Raji (cell line): ENCODE measurements around the gene PRKCE.
A peak's percentile ranks its signal among the peaks of the same experiment; 100 is the strongest.

Experiments
- POLR2A ChIP-seq: IDR thresholded peaks from 2 replicates; pipeline ENCODE4 v1.6.1; 2011; ENCODE audit warnings: low read depth, low read length, control low read depth; ENCODE audit not compliant: insufficient read depth

The PRKCE gene

GRCh38 chr2:45821558-45822271 is 170.2 kb downstream of the PRKCE start:
- TF ChIP-seq POLR2A, result no peak

- TF ChIP-seq POLR2A, result no peak
Observed at GRCh38 chr2:45822272-45822630, 170.8 kb downstream of the PRKCE start.

GRCh38 chr2:45823723-45824206 is 172.3 kb downstream of the PRKCE start:
- TF ChIP-seq POLR2A, result no peak

DNA sequence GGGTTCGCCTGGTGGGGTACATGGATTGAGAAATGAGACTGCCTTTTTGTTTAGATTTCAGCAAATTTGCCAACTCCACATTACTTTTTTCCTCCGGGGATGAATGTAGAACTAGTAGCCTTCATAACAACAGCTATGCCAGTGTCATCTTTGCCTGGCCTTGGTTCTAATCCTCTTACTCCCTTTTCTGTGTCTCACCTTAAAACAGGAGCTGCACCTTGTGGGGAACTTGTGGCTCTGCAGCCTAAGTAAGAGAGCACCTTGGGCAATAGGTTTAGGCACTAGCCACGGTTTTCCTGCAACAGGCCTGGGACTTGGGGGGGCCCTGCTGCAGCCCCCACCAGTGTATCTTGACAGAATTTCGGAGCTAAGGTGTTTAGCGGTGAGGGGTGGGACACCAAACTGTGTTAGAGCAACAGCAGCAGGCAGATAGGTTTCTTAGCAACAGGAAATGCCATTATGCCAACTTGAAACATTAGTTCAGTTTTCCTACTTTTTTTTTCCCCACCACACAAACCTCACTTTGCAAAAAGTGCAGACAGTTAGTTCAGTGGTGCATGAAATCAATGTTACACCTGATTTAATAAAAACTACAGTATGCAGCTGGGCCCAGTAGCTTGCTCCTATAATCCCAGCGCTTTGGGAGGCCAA is 173.7 kb downstream of the PRKCE start:
- TF ChIP-seq POLR2A, result no peak

DNA sequence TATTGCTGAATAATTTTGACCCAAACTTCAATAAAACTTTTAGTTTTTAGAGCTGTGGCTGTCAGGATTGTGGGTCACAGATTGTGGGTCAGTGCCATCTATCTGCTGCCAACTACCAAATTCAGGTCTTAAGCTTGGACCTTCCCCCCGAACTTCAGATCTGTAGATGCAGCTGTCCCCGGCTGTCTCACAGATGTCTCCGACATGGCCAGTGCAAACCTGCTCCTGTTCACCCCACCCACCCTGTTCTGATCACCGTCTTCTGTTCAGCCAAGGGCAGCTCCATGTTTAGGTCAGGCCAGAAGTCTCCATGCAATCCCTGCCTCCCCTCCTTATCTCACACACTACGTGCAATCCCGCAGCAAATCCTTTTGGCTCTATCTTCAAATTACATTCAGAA is 175.0 kb downstream of the PRKCE start:
- no peak for TF ChIP-seq POLR2A

GRCh38 chr2:45826884-45827635 is 175.6 kb downstream of the PRKCE start:
- TF ChIP-seq POLR2A, result no peak

DNA sequence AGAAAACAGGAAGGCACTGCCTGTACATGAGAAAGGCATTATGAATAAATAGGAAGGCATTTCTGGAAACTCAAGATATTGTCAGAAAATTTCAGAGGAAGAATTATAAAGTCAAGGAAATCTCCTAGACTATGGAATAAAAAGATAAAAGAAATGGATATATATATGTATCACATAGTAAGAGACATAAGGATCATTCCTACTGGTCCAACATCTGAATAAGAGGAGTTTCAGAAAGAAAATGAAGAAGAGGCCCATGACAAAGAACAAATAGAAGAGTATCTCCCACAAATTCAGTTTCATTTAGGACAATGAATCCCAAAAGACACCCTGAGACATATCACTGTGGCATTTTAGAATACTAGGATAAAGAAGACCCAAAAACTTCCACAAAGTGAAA is 178.8 kb downstream of the PRKCE start:
- no peak for TF ChIP-seq POLR2A

GRCh38 chr2:45833301-45833967 is 182.0 kb downstream of the PRKCE start:
- TF ChIP-seq POLR2A, result peak; percentile 46; the same call in 1 of the 2 replicates

GRCh38 chr2:45833968-45834344 is 182.5 kb downstream of the PRKCE start:
- TF ChIP-seq POLR2A, result 0 out of 2 replicates have a peak, but pooled peaks have one; percentile 36

DNA sequence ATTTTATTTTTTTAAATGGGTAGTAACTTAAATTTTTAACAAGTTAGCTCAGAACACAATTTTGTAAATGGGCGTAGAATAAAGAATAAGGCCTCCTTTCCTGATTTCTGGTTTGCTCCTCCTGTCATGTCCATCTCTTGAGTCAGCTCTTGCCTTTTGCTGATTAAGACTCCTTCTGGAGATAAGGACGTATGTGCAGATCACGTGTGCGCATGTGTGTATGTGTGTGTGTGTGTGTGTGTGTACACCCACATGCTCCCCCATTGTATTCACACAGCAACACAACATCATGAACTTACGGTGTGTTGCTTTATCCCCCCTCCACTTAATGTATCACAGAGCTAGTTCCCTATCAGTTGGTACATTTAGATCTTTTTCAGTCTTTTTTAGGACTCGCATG is 182.9 kb downstream of the PRKCE start:
- no peak for TF ChIP-seq POLR2A

- no peak for TF ChIP-seq POLR2A
Observed at GRCh38 chr2:45834858-45835257, 183.4 kb downstream of the PRKCE start.

- no peak for TF ChIP-seq POLR2A
Observed at GRCh38 chr2:45836316-45836715, 184.8 kb downstream of the PRKCE start.

DNA sequence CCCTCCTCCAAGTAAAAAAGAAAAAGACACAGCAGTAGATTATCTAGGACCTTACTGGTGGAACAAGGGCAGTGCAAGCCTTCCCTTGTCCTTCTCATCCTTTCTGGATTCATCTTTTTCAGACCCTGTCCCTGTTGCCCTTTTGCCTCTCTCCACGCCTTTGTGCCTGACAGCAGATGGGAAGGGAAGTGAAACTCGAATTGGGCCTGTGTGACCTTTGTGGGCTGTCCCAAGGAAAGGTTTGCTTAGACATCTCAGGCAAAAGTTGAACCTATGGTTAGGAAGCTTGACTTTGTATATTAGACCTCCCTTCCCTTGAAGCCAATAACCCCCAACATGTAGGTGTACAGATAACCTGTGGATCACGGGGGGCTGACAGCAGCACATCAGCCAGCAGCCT is 185.3 kb downstream of the PRKCE start:
- TF ChIP-seq POLR2A, result 0 out of 2 replicates have a peak, but pooled peaks have one; percentile 16

DNA sequence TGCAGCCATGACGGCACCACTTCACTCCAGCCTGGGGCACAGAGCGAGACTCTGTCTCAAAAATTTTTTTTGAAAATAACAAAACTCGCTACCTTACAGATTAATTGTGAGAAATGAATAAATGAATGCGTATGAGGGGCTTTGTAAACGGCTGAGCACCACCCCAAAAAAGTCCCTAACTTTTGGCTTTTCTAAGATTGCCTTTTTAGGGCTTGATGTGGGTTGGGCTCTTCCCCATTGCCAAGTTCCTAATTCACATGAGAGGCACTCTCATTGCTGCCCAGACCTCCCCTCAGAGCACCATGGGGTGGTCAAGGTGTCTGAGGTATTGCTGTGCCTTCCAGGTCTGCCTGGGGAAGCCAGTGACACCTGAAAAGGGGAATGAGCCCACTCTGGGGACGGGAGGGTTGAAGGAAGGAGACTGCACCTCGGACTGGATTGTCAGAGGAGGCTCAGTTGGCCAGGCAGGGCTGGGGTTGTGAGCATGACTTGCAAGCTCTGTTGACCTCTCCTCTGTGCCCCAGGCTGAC is 186.4 kb downstream of the PRKCE start:
- no peak for TF ChIP-seq POLR2A
